Breast epithelium (tissue), 3 donors: Measurements from ENCODE around the gene SHISA4.

Experiments
- POLR2A ChIP-seq: fragments of 450-650 bp; IDR thresholded peaks from one replicate; pipeline ENCODE4 v1.6.1; 2016; ENCODE audit warnings: antibody characterized with exemption, mild to moderate bottlenecking, moderate library complexity
- TF ChIP-seq, protein P1 (sequence below), 3 donors: fragments of 450-650 bp; IDR thresholded peaks; one replicate each; pipeline ENCODE4 v1.5.1; 2016 to 2017; ENCODE audit warnings: antibody characterized with exemption in 3 of 3, mild to moderate bottlenecking in 3 of 3, moderate library complexity in 3 of 3

DNA sequence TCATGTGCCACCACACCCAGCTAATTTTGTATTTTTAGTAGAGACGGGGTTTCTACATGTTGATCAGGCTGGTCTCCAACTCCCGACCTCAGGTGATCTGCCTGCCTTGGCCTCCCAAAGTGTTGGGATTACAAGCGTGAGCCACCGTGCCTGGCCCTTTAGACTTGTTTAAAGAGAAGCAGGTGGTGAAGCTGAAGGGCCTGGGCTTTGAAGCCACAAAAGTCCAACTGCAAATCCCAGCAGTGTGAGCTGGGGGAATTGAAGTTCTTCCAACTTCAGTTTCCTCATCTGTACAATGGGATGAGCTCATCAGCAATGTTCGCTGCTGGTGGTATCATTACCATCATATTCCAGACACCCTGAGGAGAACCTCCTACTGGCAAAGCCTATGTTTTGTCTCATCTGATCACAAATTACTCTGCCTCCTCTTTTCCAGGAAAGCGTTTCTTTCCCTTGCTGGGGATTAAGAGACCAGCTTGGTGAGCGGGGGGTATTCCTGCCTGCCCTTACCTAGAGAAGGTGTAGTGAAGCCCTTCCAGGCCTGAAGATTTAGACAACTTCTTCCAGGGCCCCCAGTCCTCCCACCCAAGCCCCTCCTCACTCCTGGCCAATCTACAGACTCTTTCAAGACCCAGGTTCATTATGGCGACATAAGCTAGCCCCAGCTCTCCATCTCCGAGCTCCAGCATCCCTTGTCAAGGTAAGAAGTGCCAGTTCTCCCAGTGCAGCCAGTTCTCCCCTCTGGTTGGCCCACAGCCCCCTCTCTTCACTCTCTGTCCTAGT lies 2.4 kb upstream of the SHISA4 start:
- TF ChIP-seq, protein P1, sequence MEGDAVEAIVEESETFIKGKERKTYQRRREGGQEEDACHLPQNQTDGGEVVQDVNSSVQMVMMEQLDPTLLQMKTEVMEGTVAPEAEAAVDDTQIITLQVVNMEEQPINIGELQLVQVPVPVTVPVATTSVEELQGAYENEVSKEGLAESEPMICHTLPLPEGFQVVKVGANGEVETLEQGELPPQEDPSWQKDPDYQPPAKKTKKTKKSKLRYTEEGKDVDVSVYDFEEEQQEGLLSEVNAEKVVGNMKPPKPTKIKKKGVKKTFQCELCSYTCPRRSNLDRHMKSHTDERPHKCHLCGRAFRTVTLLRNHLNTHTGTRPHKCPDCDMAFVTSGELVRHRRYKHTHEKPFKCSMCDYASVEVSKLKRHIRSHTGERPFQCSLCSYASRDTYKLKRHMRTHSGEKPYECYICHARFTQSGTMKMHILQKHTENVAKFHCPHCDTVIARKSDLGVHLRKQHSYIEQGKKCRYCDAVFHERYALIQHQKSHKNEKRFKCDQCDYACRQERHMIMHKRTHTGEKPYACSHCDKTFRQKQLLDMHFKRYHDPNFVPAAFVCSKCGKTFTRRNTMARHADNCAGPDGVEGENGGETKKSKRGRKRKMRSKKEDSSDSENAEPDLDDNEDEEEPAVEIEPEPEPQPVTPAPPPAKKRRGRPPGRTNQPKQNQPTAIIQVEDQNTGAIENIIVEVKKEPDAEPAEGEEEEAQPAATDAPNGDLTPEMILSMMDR (IDR thresholded peaks at IDR 0.05) = no peak
- TF ChIP-seq POLR2A = no peak
